ENCODE data around the gene AMPD1.

AMPD1 gene

GRCh38 chr1:114702737-114703136 is 7.4 kb upstream of the AMPD1 start:
- no peak overlapping the region for H3K4me3 ChIP-seq (ENCODE audit: low read length)
- DNase-seq (ENCODE audit: low read depth, low spot score) = no peak

DNA sequence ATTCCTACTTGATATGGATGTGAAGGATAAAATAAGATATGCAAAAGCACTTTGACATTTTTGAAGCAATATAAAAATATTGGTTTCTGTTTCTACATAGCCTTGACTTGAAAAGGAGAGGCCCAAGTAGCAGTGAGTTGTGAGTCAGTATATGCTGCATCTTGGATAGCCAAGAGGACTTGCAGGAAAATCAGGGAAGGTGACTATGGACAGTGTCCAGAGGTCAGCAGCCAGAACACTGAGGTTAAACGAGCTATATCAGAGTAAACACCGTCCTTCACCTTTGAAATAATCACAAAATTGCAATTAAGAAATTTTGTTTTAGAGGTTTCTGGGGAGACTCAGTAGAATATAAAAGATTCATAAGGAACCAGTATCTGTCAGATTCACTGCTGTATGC is 6.6 kb upstream of the AMPD1 start:
- no peak overlapping the region for H3K4me3 ChIP-seq (ENCODE audit: low read length)
- no peak for DNase-seq (ENCODE audit: low read depth, low spot score)

- no peak for DNase-seq (ENCODE audit: low read depth, low spot score)
- H3K4me3 ChIP-seq (ENCODE audit: low read length) = no peak overlapping the region
Measured at GRCh38 chr1:114700036-114700600, 4.8 kb upstream of the AMPD1 start.

- no peak overlapping the region for H3K4me3 ChIP-seq (ENCODE audit: low read length)
- DNase-seq (ENCODE audit: low read depth, low spot score) = no peak
Measured at GRCh38 chr1:114696810-114697209, 1.5 kb upstream of the AMPD1 start.

DNA sequence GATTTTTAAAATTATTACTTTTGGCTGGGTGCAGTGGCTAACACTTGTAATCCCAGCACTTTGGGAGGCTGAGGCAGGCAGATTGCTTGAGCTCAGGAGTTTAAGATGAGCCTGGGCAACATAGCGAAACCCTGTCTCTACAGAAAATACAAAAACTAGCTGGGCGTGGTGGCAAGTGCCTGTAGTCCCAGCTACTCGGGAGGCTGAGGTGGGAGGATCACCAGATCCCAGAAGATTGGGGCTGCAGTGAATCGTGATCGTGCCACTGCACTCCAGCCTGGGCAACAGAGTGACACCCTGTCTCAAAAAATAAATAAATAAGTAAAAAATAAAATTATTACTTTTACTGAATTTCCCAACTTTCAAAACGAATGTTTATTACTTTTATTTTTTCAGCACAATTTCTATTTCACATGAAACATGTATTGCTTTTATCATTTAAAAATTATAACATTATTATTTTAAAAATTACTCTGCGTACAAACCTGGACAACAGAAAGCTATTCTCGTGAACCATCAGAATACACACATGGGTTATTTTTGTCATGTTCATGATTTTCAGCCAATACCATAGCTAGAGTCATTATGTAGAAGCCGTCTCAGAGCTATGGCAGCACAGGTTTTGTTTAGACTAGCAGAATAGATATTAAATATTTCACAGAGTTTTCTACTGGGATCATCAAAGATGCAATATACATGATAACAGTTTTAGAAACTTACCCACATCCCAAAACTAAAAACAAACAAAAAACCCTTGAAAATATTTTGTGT is 621 bp downstream of the AMPD1 start:
- H3K4me3 ChIP-seq (ENCODE audit: low read length) = no peak overlapping the region
- DNase-seq (ENCODE audit: low read depth, low spot score) = no peak

GRCh38 chr1:114692947-114693346 is 2.4 kb downstream of the AMPD1 start:
- DNase-seq (ENCODE audit: low read depth, low spot score) = no peak
- H3K4me3 ChIP-seq (ENCODE audit: low read length) = no peak overlapping the region

- H3K4me3 ChIP-seq (ENCODE audit: low read length) = no peak overlapping the region
- no peak for DNase-seq (ENCODE audit: low read depth, low spot score)
Measured at GRCh38 chr1:114691061-114691460, 4.3 kb downstream of the AMPD1 start.

- no peak for DNase-seq (ENCODE audit: low read depth, low spot score)
- no peak overlapping the region for H3K4me3 ChIP-seq (ENCODE audit: low read length)
Measured at GRCh38 chr1:114690148-114690547, 5.2 kb downstream of the AMPD1 start.

DNA sequence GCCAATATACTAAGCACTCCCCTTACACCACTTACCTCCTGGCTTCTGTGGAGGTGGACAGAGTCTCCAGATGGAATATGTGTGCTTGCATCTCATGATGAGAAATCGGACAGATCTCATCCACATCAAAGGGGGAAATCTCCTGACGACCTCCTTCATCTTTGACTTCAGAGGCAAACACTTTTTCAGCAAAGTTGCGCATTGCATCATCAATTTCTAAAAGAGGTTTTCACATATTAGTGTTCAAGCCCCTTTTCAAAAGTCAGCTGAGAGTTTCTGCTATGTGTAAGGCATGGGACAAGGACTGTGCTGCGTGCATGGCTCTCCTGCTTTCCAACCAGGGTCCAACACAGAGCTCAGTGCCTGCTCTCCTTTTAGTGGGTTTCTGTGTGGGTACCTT is 6.8 kb downstream of the AMPD1 start:
- no peak overlapping the region for H3K4me3 ChIP-seq (ENCODE audit: low read length)
- DNase-seq (ENCODE audit: low read depth, low spot score) = no peak

- H3K4me3 ChIP-seq (ENCODE audit: low read length) = no peak overlapping the region
- no peak for DNase-seq (ENCODE audit: low read depth, low spot score)
Measured at GRCh38 chr1:114685851-114686250, 9.5 kb downstream of the AMPD1 start.

DNA sequence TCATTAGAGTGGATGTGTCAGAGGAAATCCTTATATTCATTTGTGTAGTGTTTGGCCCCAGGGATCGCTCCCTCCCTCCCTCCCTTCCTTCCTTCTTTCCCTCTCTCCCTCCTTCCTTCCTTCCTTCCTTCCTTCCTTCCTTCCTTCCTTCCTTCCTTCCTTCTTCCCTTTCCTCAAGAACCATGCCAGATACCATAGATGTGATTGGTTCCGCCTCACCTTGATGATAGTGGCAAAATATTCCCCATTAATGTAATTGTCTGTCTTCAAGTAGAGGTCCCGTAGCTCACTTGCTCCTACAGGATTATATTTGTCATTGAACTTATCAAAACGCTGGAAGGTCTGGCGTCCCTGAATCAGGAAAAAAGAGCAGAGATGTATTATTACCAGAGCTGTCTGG is 17.7 kb downstream of the AMPD1 start:
- no peak overlapping the region for H3K4me3 ChIP-seq (ENCODE audit: low read length)
- no peak for DNase-seq (ENCODE audit: low read depth, low spot score)

DNA sequence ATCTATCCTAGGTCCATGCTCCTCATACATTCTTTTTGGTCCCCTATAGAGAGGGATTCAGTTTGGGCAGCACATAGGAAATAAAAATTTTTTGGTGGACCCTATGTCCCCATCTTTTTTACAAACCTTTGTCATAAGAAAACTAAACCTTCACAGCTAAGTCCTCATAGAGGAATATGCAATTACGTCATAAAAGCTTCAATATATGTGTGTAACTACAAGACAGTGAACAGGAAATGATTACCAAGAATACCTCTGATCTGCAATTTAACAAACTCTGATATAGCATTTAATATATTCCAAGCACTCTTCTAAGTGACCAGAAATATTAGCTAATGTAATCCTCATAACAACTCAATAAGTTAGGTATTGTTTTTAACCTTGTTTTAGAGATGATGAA is 19.2 kb downstream of the AMPD1 start:
- no peak for DNase-seq (ENCODE audit: low read depth, low spot score)
- no peak overlapping the region for H3K4me3 ChIP-seq (ENCODE audit: low read length)

DNA sequence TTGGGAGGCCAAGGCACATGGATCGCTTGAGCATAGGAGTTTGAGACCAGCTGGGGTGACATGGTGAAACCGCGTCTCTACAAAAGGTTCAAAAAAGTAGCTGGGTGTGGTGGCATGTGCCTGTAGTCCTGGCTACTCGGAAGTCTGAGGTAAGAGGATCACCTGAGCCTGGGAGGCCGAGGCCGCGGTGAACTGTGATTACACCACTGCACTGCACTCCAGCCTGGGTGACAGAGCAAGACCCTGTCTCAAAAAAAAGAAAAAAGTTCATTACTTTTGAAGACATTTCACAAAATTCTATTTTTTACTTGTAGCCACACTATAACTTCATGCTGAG is 23.4 kb downstream of the AMPD1 start:
- DNase-seq (ENCODE audit: low read depth, low spot score) = no peak
- H3K4me3 ChIP-seq (ENCODE audit: low read length) = no peak overlapping the region

DNA sequence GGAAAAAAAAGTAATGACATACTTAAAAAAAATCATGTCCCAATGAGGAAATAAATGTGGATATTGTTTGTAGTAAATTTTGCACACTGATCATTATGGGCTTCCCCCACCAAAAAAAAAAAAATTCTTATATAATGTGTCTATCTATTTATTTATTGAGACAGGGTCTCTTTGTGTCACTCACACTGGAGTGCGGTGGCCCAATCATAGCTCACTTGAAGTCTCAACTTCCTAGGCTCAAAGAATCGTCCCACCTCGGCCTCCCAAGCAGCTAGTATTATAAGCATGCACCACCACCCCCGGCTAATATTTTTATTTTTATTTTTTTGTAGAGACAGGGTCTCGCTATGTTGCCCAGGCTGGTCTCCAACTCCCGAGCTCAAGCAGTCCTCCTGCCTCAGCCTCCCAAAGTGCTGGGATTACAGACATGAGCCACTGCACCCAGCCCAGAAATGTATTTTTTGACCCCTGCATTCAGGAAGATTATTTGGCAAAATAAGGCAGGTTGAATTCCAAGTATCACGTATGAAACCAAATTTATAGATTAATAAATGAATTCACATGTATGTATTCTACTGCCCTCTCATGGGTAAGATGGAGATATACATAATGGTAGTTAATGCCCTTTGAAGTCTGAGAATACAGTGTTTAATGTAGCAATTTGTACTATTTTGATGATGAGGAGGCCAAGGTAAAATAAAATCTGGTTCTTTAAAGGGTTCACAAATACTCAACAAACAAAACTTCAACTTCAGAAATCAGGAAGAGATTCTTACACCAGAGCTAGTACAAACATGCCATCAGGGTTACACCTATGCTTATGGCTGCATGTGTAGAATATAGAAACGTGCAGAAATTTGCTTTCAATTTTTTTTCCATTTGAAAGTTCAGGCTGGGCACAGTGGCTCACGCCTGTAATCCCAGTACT is 24.1 kb downstream of the AMPD1 start:
- DNase-seq (ENCODE audit: low read depth, low spot score) = peak; percentile 9
- H3K4me3 ChIP-seq (ENCODE audit: low read length) = no peak overlapping the region

DNA sequence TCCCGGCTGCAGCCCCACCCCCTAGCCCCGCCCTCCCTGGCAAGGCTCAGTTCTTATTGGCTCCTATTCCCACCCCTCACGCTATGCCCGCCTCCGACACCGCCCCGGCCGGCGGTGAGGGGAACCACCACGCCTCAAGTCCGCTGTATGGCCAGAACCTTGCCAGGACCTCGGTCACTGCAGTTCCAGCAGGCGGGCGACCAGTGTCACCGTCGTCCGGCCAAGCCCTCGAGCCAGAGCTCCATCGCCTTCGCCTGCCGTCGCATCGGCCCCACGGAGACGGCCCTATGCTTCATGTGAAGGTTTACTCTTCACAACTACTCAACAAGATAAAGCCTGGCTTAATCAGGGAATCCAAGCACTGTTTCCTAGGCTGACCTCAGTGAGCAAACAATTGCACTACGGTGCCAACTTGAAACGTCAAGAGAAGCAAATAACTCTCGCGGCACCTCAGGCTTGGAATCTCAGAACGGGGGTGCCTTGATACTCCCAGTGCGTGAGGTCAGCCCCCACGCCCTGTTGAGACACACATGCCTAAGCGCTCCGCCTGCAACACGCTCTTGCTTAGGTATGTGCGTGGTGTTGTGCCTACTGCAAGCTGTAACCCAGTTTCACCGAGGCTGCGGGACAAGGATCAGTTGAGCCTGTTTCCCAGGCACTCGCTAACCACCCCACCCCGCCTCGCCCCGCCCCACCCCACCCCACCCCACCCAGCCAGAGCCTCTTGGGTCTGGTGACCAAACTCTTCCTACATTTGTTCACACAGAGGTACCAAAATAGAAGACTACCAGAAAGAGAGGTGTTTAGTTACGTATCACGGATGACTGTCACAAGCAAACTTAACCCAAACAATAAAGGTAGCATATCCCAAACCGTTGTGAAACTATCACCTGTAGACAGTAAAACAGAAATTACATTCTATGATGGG is 25.0 kb downstream of the AMPD1 start:
- H3K4me3 ChIP-seq (ENCODE audit: low read length) = peak overlapping the region; percentile 48
- peak; percentile 10 for DNase-seq (ENCODE audit: low read depth, low spot score)

GRCh38 chr1:114669562-114670082 is 25.7 kb downstream of the AMPD1 start, which contains the start of gene DENND2C:
Gene DENND2C (minus strand): TSS chr1:114670049. CDS start chr1:114625984, 44,065 bp downstream.
- DNase-seq (ENCODE audit: low read depth, low spot score) = no peak

DNA sequence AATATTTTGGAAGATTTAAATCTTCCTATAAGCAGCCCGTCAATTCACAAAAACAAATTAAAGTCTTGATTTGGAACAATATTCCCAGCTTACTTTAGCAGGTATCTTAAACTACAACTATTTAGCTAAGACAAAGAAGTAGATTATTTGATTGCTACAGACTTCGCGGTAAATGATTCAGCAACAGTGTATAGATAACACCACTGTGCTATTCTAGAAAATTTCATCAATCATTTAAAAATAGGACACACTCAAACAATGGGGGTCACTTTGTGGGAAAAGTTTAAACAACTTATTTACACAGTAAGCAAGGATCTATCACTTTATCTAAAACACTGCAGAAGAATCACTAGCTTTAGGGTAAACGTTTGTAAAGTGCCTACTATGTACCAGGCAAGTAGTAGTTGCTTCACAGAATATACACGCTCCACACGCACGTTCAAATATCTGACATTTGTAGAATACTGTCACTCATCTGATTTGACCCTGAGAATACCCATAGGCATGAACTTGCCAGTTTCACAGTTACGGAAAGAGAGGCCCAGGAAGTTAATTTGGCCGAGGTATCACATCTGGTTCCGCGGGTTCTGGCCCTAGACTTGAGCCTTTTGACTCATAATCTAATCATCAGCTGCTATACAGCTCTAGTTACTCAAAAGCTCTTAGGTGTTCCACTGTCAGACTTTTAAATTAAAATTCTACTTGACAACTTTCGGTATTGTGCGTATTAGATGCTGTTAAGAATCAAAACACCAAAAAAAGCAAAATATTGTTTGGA is 26.4 kb downstream of the AMPD1 start:
- no peak for DNase-seq (ENCODE audit: low read depth, low spot score)
- peak overlapping the region; percentile 48 for H3K4me3 ChIP-seq (ENCODE audit: low read length)

More at GRCh38 chr1:114669562-114670082, 25.7 kb downstream of the AMPD1 start, which contains the start of gene DENND2C:
- H3K4me3 ChIP-seq (ENCODE audit: low read length) = peak within 1 kb of the TSS; percentile 48

DNA sequence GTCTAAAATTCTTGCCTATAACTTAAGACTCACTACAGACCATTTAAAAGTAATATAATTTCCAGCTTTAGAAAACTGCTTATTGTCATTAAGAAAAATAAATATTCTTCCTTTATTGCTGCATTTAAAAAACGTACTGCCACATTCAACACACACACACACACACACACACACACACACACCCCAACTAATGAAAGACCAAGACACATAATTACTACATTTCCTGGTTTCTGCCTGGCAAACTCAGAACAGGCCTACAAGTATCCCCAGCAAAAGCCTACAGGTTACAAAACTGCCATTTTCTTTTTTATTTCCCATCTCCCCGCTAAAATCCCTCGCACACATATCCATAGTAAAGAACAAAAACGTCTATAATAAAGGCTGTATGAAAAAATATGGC is 27.0 kb downstream of the AMPD1 start:
- no peak for DNase-seq (ENCODE audit: low read depth, low spot score)
- H3K4me3 ChIP-seq (ENCODE audit: low read length) = no peak overlapping the region
